ENCODE data around the gene BATF2.

- TF ChIP-seq POLR2A (IDR thresholded peaks at IDR 0.05; ENCODE audit: low read depth, low read length) (no peak), FOS (IDR thresholded peaks at IDR 0.05; ENCODE audit: borderline replicate concordance, insufficient read depth, low read length) (no peak), POLR2AphosphoS5 (IDR thresholded peaks at IDR 0.05; ENCODE audit: insufficient read depth, low read depth, low read length) (no peak), MAX (IDR thresholded peaks at IDR 0.05; ENCODE audit: insufficient read depth, insufficient read length) (no peak), EZH2 (IDR thresholded peaks at IDR 0.05; ENCODE audit: borderline replicate concordance, low read depth, low read length, severe bottlenecking) (no peak)
- TF ChIP-seq, protein P1, sequence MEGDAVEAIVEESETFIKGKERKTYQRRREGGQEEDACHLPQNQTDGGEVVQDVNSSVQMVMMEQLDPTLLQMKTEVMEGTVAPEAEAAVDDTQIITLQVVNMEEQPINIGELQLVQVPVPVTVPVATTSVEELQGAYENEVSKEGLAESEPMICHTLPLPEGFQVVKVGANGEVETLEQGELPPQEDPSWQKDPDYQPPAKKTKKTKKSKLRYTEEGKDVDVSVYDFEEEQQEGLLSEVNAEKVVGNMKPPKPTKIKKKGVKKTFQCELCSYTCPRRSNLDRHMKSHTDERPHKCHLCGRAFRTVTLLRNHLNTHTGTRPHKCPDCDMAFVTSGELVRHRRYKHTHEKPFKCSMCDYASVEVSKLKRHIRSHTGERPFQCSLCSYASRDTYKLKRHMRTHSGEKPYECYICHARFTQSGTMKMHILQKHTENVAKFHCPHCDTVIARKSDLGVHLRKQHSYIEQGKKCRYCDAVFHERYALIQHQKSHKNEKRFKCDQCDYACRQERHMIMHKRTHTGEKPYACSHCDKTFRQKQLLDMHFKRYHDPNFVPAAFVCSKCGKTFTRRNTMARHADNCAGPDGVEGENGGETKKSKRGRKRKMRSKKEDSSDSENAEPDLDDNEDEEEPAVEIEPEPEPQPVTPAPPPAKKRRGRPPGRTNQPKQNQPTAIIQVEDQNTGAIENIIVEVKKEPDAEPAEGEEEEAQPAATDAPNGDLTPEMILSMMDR (IDR thresholded peaks at IDR 0.05; ENCODE audit: extremely low read depth in 1 of 2, insufficient read depth in 1 of 2, low read depth in 1 of 2, low read length in 2 of 2): no peak
Measured at GRCh38 chr11:64954201-64954600, 42.6 kb downstream of the BATF2 start.
